Ovary (tissue), 3 donors: Measurements from ENCODE around the gene NPPB.
A peak's percentile ranks its signal among the peaks of the same experiment; 100 is the strongest.

Source experiments
- CTCF ChIP-seq, 3 donors: fragments of 450-650 bp in 2 of 3; fragments of 200-600 bp in 1 of 3; IDR thresholded peaks; one replicate each; pipeline versions ENCODE4 v1.5.1 to v1.8.0; 2016 to 2022; ENCODE audit warnings: antibody characterized with exemption in 3 of 3, mild to moderate bottlenecking in 1 of 3
- EP300 ChIP-seq: sonication (generic); formaldehyde crosslinking; IDR thresholded peaks from one replicate; pipeline ENCODE4 v1.6.1; 2017; ENCODE audit warnings: antibody characterized with exemption
- POLR2A ChIP-seq: fragments of 450-650 bp; IDR thresholded peaks from one replicate; pipeline ENCODE4 v1.6.1; 2017; ENCODE audit warnings: antibody characterized with exemption, mild to moderate bottlenecking, moderate library complexity
- donor health status: DM: no; HTN: no; CAD: no.

GRCh38 chr1:11838349-11839272, 20.1 kb downstream of the NPPB start:
- TF ChIP-seq CTCF (IDR thresholded peaks at IDR 0.05) (peak; percentile 85 to 87 (median 85)), POLR2A (no peak), EP300 (no peak)
